Stimulated activated CD4-positive, alpha-beta T cell treated with anti-CD3 and anti-CD28 coated beads, Interleukin-4, amount 100 ng/mL, for 1 hour (primary cell): Measurements from ENCODE around the gene BRAT1.

ENCODE experiments used
- DNase-seq: peaks from one replicate; pipeline ENCODE4 v3.0.0-alpha.2; 2020

Gene BRAT1

DNA sequence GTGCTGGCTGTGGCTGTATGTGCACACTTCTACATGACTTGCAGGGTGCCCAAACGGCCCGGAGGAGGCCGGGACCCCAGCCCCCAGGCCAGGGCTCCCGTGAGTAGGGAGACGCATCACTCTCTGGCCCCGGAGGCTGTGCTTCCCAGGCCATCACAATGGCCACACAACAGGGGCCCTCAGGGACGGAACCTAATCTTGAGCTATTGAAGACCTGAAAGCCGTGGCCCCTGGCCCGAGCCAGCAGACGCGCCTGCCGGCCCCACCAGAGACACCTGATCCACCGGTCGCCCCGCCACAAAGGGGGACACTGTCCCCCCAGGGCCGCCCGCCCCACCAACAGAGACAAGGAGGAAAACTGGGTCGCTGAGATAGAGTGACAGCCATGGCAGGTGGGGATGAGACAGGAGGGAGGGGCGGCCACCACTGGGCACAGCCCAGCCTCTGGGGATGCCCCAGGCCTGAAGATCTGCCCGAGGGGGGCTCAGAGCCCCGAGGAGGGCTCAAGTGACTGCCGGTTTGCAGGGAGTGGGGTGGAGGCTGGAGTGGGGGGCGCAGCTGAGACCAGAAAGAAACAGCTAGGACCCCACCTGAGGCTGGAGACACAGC, 45.9 kb downstream of the BRAT1 start:
- DNase-seq = no peak

DNA sequence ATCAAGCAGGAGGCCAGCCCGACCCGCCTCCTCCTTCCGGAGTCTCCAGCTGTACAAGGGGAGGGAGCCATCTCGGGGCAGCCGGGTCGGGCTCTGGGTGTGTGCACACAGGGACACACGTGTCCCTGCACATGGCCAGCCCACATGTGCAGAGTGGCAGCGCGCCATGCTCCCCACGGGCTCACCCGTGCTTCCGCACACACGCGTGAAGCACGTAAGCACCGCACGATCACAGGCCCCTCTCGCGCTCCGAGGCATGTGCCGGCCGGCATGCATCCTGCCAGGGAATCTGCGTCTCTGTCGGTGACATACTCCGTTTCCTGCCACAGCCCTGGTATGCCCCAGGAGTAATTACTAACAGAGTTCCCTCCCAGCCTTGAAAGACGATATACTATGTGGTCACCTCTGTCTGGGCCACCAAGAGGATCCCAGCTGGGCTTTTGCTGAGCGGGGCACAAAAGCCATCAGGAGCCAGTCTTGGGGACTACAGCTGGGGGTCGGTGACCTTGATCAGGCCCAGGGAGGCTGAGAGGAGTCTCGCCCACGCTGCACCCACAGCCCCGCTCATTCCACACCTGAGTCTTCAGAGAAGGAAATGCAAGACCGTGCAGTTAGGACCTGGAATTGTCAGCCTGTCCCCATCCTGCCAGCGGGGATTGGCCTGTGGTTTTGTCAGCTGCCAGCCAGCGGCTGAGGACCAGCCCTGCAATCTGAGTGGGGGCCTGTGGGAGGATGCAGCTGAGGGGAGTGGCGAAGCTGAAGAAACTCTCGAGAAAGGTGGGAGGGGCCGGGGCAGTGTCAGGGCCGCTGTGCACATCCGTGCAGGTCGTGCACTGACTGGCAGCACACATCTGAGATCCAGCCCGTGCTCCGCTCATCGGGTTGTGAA, 46.8 kb downstream of the BRAT1 start:
- peak; percentile 67 for DNase-seq

DNA sequence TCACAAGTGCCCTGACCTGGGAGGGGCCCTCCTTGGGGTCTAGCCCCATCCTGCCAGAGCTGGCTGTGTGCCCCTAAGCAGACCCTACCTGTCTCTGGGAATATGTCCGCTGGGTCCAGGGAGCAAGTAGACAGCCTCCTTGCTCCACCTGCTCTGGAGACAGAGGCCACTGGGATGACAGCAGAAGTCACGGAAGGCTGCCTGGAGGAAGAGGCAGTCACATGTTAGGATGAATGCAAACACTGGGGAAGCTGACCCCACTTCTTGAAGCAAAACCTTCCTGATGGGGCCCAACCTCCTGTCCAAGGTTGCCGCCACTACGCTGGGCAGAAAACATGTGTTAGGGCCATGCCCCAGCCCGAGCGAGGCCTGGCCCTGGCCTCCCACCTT, 47.4 kb downstream of the BRAT1 start:
- DNase-seq = no peak

DNA sequence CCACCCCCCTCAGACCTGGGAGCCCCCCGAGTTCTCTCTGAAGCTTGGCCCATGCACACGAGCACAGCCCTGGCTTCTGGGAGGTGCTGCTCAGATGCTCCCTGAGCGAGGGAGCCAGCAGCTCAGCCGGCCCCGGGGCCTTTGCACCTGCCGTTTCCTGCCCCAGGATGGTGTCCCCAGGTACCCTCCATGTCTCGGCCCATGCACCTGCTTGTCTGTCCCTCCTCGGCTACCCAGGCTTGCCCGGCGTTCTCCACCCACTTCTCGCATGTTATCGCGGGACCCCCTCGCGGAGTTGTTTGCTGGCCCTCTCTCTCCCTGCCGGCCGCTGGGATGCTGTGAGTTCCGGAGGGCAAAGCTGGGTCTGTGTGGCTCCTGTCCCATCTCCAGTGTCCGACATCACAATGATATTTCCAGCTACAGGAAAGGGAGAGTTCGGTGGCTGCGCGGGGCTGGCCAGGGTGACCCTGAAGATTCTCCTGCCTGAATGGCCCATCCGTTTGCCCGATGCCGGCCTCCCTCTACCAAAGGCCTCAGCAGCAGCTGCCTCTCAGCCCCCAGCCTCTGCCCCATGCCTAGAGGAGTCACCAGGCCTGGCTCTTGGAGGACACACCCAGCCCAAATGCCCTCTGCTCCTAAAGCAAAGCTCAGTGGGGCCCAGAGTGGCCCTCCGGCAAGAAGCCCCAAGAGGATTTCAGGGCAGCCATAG, 48.0 kb downstream of the BRAT1 start:
- DNase-seq = no peak

DNA sequence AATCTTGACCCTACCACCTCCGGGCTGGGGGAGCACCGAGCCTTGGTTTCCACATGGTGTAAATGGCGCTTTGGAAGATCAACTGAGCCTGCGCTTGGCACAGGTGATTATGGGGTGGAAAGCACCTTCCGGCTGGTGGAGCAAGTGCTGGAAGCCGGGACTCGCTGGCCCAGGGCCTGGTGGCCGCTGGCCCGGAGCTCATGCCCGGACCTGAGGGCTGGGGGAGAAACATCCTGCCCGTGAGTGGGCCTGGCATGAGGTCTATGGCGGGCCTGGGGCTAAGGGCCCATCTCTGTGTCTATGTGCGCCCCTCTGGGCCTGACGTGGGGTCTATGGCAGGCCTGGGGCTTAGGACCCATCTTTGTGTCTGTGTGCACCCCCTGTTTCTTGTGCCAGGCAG, 49.9 kb downstream of the BRAT1 start:
- no peak for DNase-seq

DNA sequence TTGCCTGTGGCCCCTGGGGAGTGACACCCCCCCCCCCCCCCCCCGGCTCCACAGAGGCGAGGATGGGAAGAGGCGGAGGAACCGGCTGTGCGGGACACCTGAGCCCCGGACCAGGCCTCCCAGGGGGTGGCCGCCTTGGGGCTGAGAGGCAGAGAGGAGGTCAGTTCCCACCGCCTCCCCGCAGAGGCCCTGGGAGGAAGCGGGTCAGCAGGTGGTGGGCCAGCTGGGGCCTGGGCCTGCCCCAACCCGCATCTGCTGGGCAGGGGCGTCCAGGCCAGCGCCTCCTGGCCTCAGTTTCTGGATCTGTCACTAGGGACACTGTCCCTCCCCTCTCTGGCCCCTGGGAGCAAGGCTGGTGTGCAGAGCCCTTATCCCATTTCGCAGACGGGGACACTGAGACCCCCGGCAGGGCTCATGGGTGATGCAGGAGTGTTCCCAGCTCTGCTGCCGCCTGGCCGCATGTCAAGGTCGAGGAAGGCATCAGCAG, 50.4 kb downstream of the BRAT1 start:
- no peak for DNase-seq

DNA sequence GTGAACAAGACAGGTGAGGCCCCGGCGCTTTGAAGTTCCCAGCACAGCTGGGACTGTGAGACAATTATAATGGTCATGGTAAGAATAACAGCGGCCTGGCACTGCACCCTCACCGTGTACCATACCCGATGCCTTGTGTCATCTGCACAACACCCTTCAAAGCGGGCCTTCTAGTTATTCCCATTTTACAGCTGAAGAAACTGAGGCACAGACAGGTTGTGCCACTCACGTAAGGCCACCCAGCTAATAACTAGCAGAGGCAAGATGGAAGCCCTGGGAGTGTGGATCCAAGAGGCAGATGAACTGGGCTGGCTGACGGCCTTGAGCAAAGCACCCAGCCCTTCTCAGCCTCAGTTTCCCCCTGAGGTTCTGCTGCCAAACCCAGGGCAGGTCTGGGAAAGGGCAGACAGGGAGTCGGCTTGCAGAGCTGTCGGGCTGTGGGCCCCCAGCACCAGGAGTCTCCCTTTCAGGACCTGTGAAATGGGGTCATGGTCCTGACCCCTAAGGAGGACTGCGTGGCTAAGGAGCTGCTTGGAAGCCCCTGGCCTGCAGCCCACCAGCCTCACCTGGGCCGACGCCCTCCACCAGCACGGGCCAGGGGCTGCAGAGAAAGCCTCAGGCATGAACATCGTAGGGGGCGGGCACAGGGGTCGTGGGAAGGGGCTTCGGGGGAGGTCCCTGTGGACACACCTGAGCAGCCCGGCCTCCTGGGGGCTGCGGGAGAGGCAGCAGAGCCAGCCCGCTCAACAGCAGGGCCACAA, 51.0 kb downstream of the BRAT1 start:
- no peak for DNase-seq

DNA sequence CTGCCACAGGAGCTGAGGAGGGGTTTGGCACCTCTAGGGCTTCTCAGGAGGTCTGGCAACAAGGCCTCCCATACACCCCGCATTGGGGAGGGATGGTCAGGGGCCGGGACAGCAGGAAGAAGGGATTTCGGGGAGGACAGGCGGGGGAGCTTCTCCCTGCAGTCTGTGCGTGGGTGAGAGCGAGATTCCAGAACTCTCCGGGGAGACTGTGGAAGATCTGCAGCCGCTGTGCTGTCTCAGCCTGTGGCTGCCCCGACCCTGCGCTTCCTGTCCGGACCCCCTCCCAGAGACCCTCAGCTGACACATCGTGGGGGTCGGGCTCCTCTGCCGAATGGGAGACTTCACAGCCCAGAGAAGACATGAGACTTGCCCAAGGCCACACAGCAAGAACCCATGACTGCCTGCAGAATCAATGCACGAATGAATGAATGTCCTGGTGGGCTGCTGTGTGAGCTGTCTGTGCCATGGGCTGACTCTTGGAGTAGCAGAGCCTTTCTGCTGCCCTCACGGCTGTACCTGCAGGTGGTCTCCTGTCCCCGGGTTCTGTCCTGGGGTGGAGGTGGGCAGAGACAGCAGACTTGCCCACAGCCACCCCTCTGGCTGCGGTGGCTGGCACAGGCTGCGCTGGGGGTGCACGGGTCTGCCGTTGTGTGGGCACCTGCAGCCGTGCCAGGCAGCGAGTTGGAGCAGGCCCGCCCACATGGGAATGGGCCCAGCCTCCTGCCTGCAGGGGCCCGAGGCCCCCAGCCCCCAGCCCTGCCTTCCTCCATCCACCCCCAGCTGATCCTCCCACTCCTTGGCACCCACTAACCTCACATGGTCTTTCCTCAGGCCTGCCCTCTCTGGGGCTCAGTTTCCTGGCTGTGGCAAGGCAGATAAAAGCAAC, 52.0 kb downstream of the BRAT1 start:
- DNase-seq = no peak

DNA sequence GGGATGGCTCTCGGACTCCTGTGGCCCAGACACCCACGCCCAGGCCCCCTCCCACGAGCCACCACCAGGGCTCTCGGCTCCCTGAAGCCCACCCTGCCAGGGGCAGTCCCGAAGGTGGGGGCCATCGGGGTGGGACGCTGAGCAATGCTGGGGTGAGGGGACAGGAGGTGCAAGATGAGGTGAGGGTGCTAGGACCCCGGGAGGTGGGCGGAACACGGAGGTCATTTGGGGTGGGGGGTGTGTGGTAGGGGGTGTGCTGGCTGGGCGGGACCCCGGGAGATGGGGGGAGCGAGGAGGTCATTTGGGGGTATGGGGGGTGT, 52.7 kb downstream of the BRAT1 start:
- DNase-seq = no peak

DNA sequence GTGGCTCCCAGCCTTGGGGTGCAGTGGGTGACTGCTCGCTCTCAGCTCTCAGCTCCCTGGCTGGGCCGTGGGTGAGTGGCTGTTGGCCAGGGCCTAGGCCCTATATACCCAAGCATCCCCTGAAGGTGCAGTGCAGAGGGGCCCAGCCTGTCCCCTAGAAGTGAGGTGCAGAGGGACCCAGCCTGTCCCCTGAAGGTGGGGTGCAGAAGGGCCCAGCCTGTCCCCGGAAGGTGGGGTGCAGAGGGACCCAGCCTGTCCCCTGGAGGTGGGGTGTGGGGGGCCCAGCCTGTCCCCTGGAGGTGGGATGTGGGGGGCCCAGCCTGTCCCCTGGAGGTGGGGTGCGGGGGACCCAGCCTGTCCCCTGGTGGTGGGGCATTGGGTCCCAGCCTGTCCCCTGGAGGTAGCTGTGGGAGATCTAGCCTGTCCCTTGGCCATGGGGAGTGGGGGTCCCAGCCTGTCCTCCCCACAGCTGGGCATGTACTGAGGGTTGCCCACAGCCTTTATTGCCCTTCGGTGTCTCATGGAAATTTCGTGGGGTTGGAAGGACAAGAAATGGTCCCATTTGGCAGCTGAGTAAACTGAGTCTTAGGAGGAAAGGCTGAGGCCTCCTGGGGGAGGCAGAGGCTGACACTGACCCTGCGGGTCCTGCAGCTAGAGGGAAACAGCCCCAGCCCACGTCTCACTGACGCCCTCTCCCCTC, 53.2 kb downstream of the BRAT1 start:
- no peak for DNase-seq

DNA sequence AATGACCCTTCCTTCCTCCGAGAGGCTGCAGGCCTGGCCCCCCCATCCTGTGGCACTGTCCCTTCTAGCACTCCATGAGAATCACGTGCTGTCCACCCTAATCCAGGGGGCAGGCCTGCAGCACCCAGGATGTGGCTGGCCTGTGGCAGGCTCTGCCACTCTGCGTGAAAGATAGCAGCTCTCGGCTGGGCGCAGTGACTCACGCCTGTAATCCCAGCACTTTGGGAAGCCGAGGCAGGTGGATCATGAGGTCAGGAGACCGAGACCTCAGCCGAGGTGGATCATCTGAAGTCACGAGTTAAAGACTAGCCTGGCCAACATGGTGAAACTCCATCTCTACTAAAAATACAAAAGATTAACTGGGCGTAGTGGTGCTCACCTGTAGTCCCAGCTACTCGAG, 54.6 kb downstream of the BRAT1 start:
- no peak for DNase-seq

DNA sequence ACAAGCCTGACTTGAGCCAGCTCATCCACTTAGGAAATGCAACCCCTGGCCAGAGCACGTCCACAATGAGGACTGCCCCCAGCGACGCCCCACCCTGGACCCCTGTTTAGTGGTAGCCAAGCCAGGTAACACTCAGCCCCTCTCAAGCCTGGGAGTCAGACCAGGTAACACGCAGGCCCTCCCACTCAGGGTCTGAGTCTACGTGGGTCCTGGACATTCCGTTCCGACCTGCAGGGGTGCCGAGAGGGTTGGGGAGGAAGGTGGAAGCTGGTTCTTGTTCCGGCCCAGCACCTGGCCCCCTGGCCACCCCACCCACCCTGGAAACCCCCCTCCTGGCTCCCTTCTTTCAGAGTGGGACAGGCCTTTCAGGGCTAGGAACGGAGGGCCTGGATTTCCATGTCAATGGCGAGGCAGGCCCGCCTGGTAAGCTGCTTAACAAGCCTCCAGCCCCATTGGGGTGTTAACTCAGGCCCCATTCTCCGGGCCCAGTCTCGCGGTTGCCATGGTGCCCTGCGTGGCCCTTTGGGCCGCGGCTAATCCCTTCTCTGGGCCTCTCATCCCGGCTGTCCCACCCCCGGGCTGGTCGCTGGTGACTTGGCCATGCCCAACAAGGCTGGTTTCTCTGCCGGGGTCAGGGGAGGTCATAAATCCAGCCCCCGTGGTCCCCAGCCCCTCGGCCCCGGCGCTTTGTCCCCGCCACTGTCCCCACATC, 55.4 kb downstream of the BRAT1 start:
- no peak for DNase-seq

DNA sequence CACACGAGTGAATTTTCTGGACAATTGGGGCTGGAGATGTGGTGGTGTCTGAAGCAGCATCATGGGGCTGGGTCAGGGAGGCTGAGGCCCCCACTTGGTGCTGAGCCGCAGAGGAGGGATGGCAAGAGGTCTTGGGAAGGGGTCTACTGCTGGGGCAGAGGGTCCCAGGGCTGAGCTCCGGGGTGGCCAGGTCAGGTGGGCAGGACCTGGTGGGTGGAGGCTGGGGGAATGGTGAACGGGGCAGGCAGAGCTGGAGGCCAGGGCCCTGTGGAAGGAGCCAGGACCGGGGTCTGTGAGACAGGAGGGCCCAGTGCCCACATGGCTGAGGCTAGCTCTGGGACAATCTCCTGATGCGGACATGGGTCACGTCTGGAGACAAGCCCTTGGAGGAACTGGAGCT, 56.1 kb downstream of the BRAT1 start:
- no peak for DNase-seq

DNA sequence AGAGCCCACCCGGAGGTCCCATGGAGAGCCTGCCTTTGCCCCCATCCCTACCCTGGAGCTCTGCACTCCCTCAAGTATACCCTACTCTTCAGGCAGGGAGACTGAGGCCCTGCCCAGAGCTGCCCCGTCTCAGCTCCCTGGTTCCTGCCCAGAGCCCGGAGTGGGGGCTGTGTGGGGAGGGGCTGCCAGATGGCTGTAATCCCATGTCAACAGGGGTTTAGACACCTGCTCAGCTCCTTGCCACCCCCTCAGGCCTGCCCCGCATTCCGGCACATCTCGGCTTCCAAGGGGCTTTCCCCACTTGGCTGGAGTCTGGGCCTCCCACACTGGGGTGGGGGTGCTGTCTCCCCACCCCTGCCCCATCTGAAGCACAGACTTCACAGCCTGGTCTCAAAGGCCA, 56.6 kb downstream of the BRAT1 start:
- DNase-seq = no peak

DNA sequence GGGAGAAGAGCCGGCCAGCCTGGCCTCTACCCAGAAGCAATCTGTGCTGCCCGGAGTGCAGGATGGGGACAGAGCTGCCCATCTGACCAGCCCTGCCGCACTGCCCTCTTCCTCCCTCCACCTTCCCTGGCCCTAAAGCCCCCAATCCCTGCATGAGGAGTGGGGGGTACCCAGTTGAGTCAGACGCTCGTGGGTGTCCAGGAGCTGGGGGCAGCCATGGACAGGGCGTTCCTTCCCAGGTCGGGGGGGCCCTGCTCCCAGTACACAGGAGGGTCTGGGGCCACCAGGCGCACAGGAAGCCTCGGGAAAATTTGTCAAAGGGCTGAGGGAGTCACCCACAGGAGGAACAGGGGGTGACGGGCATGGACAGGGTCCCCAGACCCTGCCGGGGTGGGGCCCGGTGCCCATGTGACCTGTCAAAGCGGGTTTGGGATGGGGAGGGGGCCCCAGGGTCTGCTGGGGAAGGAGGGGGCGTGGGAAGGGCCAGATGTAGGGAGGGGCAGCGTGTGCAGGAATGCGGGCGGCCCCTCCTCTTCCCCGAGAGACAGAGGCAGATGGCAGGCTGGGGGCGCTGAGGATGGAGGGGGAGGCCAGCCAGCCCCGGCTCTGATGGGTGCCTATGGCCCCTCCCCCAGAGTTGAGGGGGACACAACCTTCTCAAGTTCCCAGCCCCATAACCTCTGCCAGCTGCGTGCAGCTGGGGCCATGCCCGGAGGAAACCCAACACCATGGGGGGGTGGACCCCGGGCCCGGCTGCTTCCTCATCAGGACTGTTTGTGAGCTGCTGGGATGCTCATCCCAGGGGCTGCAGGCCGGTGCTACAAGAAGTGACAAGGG, 57.6 kb downstream of the BRAT1 start:
- DNase-seq = no peak

DNA sequence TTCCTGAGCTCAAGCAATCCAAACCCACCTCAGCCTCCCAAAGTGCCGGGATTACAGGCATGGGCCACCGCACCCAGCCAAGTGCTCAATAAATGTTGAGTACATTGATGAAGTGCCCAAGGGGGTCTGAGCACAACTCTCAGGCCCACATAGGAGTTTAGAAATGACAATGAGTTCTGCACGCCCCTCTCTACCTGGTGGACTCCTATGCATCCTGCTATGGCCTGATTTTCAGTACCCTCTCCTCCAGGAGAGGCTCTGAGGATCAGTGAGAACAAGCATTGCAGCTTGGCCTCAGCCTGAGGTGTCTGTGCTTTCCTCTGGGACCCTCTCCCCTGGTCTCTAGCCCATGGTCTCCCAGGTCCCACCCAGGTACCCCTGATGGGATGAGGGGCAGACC, 58.3 kb downstream of the BRAT1 start:
- DNase-seq = no peak

DNA sequence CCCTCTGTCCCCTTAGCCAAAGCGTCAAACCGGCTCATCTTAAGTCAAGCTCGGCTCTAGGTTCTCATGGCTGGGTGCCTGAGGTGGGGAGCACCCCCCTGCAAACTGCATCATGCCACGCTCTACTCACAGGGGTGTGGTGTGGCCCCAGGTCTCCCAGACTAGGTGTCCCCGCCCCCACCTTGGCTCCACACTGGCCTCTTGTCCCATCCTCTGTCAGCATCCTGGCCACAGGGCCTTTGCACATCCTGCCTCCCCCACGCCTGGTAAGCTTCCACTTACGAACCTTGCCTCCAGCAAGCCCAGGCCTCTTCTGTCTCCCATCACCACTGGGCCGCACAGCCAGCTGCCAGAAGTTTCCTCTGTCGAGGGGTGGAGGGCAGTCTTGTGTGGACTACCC, 58.9 kb downstream of the BRAT1 start:
- no peak for DNase-seq

DNA sequence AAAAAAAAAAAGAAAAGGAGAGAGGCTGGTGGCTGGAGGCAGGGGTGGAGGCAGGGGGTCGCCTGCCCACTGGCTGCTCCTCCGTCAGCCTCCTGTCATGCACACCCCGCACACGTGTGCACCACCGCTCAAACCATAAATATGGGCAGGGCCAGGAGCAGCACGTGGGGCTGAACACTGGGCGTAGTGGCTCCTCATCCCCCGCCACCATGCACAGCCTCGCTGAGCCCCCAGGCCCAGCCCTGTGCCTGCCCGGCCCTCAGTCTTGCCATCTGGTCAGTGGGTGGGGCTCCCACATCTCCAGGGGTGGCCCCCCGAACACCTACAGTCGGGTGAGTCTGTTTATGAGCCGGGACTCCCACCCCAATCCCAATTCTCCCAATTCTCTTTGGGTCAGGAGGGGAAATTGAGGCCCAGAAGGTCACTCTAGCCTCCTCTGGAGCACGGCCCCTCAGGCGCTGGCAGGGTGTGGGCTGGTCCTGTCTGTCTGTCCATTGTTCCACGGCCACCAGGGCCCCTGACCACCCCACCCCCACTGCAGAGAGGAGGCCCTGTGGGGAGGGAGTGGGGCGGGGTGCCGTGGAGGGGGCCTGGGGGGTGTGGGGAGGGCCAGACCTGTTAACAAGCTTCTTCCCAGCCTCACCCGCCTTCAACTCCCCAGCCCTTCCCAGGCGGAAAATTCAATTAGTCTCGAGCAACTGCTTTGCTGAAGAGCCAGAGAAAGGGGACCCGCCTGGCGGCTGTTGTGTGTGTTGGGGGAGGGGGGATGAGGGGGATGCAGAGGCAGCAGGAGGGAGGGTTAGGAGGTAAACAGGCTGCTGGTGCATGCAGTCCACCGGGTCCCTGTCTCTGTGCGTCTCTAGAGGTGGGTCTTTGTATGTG, 59.7 kb downstream of the BRAT1 start:
- DNase-seq = no peak
